Esophagus squamous epithelium (tissue), 4 donors: ENCODE data around the gene SMIM10.

ENCODE experiments used
- CTCF ChIP-seq, 6 experiments: fragments of 450-650 bp in 4 of 6; fragments of 200-600 bp in 2 of 6; sonication (generic) in 2 of 6; IDR thresholded peaks; one replicate each; pipeline ENCODE4 v1.5.1; 2016 to 2019; ENCODE audit warnings: antibody characterized with exemption in 6 of 6, mild to moderate bottlenecking in 4 of 6, moderate library complexity in 4 of 6
- POLR2A ChIP-seq, 4 donors: fragments of 450-650 bp; IDR thresholded peaks; one replicate each; pipeline ENCODE4 v1.6.1; 2017; ENCODE audit warnings: antibody characterized with exemption in 4 of 4, mild to moderate bottlenecking in 4 of 4, moderate library complexity in 3 of 4

GRCh38 chrX:134982748-134983147 is 8.0 kb upstream of the SMIM10 start:
- no peak for TF ChIP-seq CTCF (IDR thresholded peaks at IDR 0.05)
- TF ChIP-seq POLR2A (IDR thresholded peaks at IDR 0.05), result no peak
